HG03520 (cell line): ENCODE data around the gene SCAP.

Experiments used
- ATAC-seq: cut with Tn5 transposase; IDR thresholded peaks from one replicate; pipeline ENCODE4 v1.9.1; 2021; ENCODE audit warnings: mild to moderate bottlenecking, moderate library complexity; ENCODE audit not compliant: unreplicated experiment

SCAP gene

DNA sequence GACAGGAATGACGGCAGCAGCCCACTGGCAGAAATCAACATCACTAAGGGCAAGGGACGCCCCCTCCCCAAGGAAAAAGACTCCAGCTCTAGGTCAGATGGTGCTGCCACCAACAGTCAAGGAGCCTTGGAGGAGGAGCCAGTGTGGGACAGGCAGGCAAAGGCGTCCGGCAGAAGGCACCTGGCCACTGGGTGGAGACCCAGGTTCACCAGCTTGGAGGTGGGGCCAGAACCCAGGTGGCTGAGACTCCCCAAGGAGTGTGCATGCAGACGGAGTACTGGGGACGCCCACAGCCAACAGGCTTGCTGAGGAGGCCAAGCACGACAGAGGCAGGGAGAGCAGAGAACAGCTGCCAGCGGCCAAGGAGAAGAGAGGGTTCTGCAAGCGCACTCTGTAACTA lies 59.7 kb downstream of the SCAP start:
- no peak for ATAC-seq

- no peak for ATAC-seq
These were observed 60.8 kb downstream of the SCAP start for GRCh38 chr3:47414666-47415587.

- ATAC-seq: no peak
These were observed 61.6 kb downstream of the SCAP start for GRCh38 chr3:47414161-47414564.

DNA sequence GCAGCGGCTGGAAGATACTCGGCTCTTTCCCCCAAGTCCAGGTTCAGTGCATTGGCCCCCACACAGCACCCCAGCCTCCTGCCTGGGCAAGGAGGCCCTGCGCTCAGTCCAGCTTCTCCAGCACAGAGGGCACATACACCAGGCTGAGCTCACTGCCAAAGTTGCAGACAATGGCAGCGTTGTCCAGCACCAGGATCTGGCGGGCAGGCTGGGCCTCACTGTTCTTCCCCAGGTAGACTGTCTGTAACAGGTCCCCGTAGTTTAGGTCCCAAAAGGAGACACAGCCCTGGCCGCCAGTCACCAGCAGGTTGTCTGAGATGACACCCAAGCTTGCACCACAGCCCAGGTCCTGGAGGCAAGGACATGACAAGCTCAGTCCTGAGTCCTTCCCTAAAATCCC lies 62.0 kb downstream of the SCAP start:
- ATAC-seq: no peak

- ATAC-seq: no peak
These were observed 62.8 kb downstream of the SCAP start for GRCh38 chr3:47412842-47413520.

- no peak for ATAC-seq
These were observed 63.3 kb downstream of the SCAP start for GRCh38 chr3:47412453-47412756.

GRCh38 chr3:47411696-47412452 lies 63.9 kb downstream of the SCAP start:
- no peak for ATAC-seq

DNA sequence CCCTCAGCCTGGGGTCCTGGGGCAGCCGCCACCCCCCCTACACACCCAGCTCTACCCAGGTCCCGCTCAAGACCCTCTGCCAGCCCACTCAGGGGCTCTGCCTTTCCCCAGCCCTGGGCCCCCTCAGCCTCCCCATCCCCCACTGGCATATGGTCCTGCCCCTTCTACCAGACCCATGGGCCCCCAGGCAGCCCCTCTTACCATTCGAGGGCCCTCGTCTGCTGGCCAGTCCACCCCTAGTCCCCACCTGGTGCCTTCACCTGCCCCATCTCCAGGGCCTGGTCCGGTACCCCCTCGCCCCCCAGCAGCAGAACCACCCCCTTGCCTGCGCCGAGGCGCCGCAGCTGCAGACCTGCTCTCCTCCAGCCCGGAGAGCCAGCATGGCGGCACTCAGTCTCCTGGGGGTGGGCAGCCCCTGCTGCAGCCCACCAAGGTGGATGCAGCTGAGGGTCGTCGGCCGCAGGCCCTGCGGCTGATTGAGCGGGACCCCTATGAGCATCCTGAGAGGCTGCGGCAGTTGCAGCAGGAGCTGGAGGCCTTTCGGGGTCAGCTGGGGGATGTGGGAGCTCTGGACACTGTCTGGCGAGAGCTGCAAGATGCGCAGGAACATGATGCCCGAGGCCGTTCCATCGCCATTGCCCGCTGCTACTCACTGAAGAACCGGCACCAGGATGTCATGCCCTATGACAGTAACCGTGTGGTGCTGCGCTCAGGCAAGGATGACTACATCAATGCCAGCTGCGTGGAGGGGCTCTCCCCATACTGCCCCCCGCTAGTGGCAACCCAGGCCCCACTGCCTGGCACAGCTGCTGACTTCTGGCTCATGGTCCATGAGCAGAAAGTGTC lies 64.7 kb downstream of the SCAP start:
- ATAC-seq: no peak

DNA sequence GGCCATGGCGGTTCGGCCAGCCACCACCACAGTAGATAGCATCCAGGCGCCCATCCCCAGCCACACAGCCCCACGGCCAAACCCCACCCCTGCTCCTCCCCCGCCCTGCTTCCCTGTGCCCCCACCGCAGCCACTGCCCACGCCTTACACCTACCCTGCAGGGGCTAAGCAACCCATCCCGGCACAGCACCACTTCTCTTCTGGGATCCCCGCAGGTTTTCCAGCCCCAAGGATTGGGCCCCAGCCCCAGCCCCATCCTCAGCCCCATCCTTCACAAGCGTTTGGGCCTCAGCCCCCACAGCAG lies 65.4 kb downstream of the SCAP start:
- no peak for ATAC-seq

DNA sequence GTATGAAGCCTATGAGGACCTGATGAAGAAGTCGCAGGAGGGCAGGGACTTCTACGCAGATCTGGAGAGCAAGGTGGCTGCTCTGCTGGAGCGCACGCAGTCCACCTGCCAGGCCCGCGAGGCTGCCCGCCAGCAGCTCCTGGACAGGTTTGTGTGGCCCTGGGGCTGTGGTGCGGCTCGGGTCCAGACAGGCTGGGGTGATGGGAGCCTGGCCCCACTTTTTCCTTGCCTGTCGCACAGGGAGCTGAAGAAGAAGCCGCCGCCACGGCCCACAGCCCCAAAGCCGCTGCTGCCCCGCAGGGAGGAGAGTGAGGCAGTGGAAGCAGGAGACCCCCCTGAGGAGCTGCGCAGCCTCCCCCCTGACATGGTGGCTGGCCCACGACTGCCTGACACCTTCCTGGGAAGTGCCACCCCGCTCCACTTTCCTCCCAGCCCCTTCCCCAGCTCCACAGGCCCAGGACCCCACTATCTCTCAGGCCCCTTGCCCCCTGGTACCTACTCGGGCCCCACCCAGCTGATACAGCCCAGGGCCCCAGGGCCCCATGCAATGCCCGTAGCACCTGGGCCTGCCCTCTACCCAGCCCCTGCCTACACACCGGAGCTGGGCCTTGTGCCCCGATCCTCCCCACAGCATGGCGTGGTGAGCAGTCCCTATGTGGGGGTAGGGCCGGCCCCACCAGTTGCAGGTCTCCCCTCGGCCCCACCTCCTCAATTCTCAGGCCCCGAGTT lies 65.9 kb downstream of the SCAP start:
- no peak for ATAC-seq

- no peak for ATAC-seq
These were observed 66.5 kb downstream of the SCAP start for GRCh38 chr3:47409284-47409683.

DNA sequence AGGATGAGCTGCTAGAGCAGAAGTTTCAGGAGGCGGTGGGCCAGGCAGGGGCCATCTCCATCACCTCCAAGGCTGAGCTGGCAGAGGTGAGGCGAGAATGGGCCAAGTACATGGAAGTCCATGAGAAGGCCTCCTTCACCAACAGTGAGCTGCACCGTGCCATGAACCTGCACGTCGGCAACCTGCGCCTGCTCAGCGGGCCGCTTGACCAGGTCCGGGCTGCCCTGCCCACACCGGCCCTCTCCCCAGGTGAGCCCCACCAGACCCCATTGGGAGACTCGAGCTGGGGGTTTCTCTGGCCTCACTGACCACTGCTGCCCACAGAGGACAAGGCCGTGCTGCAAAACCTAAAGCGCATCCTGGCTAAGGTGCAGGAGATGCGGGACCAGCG lies 66.9 kb downstream of the SCAP start:
- ATAC-seq: no peak

DNA sequence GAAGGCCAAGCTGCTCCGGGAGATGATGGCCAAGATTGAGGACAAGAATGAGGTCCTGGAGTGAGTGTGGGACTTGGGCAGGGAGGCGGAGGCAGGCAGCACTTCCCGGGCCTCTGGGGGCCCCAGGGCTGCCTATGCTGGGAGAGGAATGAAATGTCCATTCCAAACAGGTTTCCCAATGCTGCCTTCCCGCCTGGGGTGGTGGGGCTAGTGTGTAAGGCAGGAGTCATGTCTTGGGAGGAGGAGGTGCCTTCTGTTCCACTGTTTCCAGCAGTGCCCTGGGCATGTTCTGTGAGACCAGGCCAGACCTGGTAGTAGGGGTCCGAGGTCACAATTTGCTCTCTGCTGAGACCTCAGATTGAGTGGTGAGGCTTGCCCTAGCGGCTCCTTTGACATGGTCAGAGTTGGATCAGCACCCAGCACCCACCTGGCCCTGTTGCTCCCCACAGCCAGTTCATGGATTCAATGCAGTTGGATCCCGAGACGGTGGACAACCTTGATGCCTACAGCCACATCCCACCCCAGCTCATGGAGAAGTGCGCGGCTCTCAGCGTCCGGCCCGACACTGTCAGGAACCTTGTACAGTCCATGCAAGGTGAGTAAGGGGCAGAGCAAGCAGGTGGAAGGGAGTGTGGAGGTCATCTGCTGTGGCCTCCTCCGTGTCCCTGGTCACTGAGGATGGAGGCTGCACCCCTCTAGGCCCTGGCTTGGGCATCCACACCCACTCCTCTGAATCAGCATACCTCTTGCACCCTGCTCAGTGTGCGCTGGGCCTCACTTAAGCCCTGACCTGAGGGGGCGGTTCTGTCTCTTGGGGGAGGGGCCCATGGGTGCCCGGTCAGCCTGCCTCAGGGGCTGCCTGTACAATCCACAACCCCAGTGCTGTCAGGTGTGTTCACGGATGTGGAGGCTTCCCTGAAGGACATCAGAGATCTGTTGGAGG lies 67.6 kb downstream of the SCAP start:
- ATAC-seq: no peak

- no peak for ATAC-seq
These were observed 68.5 kb downstream of the SCAP start for GRCh38 chr3:47407237-47407636.

- no peak for ATAC-seq
These were observed 69.0 kb downstream of the SCAP start for GRCh38 chr3:47406762-47407149.

DNA sequence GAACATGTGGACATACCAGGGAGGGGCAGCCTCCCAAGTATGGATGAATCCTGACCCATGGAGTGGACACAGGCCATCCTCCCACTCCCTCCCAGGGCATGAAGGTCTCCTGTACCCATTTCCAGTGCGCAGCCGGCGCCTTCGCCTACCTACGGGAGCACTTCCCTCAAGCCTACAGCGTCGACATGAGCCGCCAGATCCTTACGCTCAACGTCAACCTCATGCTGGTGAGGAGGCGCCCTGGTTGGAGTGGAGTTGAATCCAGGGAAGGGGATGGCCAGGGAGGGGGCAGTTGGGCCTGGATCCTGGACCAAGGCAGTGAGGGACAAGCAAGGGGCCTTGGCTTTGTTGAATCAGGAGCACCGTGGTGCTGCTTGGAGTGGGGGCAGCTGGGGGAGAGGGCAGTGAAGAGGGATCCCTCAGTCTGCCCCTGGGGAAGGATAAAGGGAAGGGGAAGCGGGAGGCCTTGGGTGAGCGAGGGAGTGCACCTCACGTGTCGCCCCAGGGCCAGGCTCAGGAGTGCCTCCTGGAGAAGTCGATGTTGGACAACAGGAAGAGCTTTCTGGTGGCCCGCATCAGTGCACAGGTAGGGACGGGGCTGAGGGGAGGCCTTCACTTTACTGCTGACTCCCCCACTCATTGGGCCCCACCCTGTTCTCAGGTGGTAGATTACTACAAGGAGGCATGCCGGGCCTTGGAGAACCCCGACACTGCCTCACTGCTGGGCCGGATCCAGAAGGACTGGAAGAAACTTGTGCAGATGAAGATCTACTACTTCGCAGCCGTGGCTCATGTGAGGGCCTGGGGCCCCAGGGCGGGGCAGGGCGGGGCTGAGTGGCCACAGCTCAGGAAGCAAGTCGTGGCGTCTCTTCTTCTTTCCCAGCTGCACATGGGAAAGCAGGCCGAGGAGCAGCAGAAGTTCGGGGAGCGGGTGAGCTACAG lies 69.7 kb downstream of the SCAP start:
- no peak for ATAC-seq

- no peak for ATAC-seq
These were observed 70.6 kb downstream of the SCAP start for GRCh38 chr3:47404955-47405790.
